ENCODE results near the gene ZNF668.

DNA sequence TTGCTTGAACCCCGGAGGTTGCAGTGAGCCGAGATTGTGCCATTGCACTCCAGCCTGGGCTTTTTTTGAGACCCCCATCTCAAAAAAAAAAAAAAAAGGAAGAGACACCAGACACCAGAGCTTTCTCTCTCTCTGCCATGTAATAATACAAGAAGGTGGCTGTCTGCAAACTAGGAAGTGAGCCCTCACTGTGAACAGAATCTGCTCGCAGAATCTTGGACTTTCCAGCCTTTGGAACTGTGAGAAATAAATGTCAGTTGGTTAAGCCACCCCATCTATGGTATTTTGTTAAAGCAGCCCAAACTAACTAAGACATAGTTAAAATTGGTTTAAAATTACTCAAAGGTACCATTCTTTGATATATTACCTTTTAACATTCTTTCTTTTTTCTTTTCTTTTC, 53.5 kb downstream of the ZNF668 start:
- TF ChIP-seq, protein P1, sequence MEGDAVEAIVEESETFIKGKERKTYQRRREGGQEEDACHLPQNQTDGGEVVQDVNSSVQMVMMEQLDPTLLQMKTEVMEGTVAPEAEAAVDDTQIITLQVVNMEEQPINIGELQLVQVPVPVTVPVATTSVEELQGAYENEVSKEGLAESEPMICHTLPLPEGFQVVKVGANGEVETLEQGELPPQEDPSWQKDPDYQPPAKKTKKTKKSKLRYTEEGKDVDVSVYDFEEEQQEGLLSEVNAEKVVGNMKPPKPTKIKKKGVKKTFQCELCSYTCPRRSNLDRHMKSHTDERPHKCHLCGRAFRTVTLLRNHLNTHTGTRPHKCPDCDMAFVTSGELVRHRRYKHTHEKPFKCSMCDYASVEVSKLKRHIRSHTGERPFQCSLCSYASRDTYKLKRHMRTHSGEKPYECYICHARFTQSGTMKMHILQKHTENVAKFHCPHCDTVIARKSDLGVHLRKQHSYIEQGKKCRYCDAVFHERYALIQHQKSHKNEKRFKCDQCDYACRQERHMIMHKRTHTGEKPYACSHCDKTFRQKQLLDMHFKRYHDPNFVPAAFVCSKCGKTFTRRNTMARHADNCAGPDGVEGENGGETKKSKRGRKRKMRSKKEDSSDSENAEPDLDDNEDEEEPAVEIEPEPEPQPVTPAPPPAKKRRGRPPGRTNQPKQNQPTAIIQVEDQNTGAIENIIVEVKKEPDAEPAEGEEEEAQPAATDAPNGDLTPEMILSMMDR (IDR thresholded peaks at IDR 0.05): no peak
- TF ChIP-seq EZH2 (IDR thresholded peaks at IDR 0.05) (no peak), EZH2phosphoT487 (IDR thresholded peaks at IDR 0.05) (no peak)
